Effector memory CD8-positive, alpha-beta T cell (primary cell): ENCODE results near the gene TUT7.
"Not testable (repeated sequence)": the region's sequence is repeated elsewhere in the genome, so short reads cannot be mapped to it uniquely, and the experiment has no call there.

Experiments
- ATAC-seq: fragments of 150-1000 bp; cut with Tn5 transposase; replicated peaks from 2 replicates; pipeline ENCODE4 v1.10.0; 2021; ENCODE audit warnings: mild to moderate bottlenecking, moderate library complexity
- DNase-seq, 3 experiments: peaks; one replicate each; pipeline ENCODE4 v3.0.0; 2021
- H3K27ac Mint-ChIP-seq, 2 donors: one replicate each; pipeline ENCODE4 v1.8.0; 2022; ENCODE audit warnings: mild to moderate bottlenecking in 2 of 2, mixed read lengths in 2 of 2, moderate library complexity in 2 of 2
- H3K27me3 Mint-ChIP-seq, 2 donors: one replicate each; pipeline ENCODE4 v1.8.0; 2022; ENCODE audit warnings: mixed read lengths in 2 of 2
- H3K36me3 Mint-ChIP-seq: one replicate; pipeline ENCODE4 v1.8.0; 2022; ENCODE audit warnings: mild to moderate bottlenecking, moderate library complexity, mixed read lengths; ENCODE audit not compliant: insufficient read depth
- H3K4me1 Mint-ChIP-seq, 2 donors: one replicate each; pipeline ENCODE4 v1.8.0; 2022; ENCODE audit warnings: low read depth in 2 of 2, mixed read lengths in 2 of 2
- H3K4me3 Mint-ChIP-seq, 2 donors: one replicate each; pipeline ENCODE4 v1.8.0; 2022; ENCODE audit warnings: mild to moderate bottlenecking in 2 of 2, mixed read lengths in 2 of 2, moderate library complexity in 2 of 2
- H3K9me3 Mint-ChIP-seq, 2 donors: one replicate each; pipeline ENCODE4 v1.8.0; 2022; ENCODE audit warnings: mixed read lengths in 2 of 2

Gene TUT7

GRCh38 chr9:86318187-86318586 is 36.0 kb downstream of the TUT7 start:
- no peak overlapping the region for H3K4me3 Mint-ChIP-seq
- no peaks in the 10 kb centered on the region for H3K9me3 Mint-ChIP-seq
- ATAC-seq (no peak), DNase-seq (no peak)
- no peaks in the 10 kb centered on the region for H3K27me3 Mint-ChIP-seq
- peaks cover 89% of the 10 kb centered on the region for H3K36me3 Mint-ChIP-seq
- H3K27ac Mint-ChIP-seq, result peak overlapping the region in 1 of 2 donors; percentile 81
- H3K4me1 Mint-ChIP-seq, result peaks cover 8 to 10% of the 10 kb centered on the region in 2 donors

GRCh38 chr9:86315078-86315477 is 39.1 kb downstream of the TUT7 start:
- Mint-ChIP-seq H3K36me3 (peaks cover 75% of the 10 kb centered on the region), H3K4me1 (peaks cover 5 to 8% of the 10 kb centered on the region in 2 donors), H3K27ac (peak overlapping the region; percentile 2 to 26), H3K9me3 (no peaks in the 10 kb centered on the region), H3K27me3 (no peaks in the 10 kb centered on the region), H3K4me3 (no peak overlapping the region)
- no peak for DNase-seq
- no peak for ATAC-seq

- H3K4me3 Mint-ChIP-seq, ATAC-seq, H3K4me1 Mint-ChIP-seq, H3K9me3 Mint-ChIP-seq, H3K27me3 Mint-ChIP-seq, DNase-seq: not testable (repeated sequence)
- Mint-ChIP-seq H3K27ac (peak overlapping the region in 1 of 2 donors; percentile 2), H3K36me3 (peaks cover 74% of the 10 kb centered on the region)
These were observed 41.3 kb downstream of the TUT7 start for GRCh38 chr9:86312959-86313358.

- Mint-ChIP-seq H3K27me3 (no peaks in the 10 kb centered on the region), H3K4me3 (no peak overlapping the region), H3K4me1 (peaks cover 9 to 18% of the 10 kb centered on the region in 2 donors), H3K9me3 (no peaks in the 10 kb centered on the region), H3K36me3 (peaks cover 80% of the 10 kb centered on the region), H3K27ac (peak overlapping the region in 1 of 2 donors; percentile 25)
- DNase-seq (no peak), ATAC-seq (no peak)
These were observed 45.5 kb downstream of the TUT7 start for GRCh38 chr9:86308687-86309086.

- H3K9me3 Mint-ChIP-seq, result no peaks in the 10 kb centered on the region
- peak overlapping the region; percentile 21 to 25 for H3K27ac Mint-ChIP-seq
- DNase-seq (no peak), ATAC-seq (no peak)
- no peaks in the 10 kb centered on the region for H3K27me3 Mint-ChIP-seq
- H3K4me3 Mint-ChIP-seq, result no peak overlapping the region
- peaks cover 11 to 18% of the 10 kb centered on the region in 2 donors for H3K4me1 Mint-ChIP-seq
- H3K36me3 Mint-ChIP-seq, result peaks cover 92% of the 10 kb centered on the region
These were observed 49.9 kb downstream of the TUT7 start for GRCh38 chr9:86304236-86304730.

- Mint-ChIP-seq H3K4me1 (peaks cover 11 to 18% of the 10 kb centered on the region in 2 donors), H3K4me3 (no peak overlapping the region), H3K9me3 (no peaks in the 10 kb centered on the region), H3K36me3 (peaks cover 93% of the 10 kb centered on the region), H3K27ac (peak overlapping the region; percentile 21 to 65), H3K27me3 (no peaks in the 10 kb centered on the region)
- no peak for DNase-seq
- ATAC-seq, result peak; percentile 77
These were observed 50.8 kb downstream of the TUT7 start for GRCh38 chr9:86303316-86303975.

GRCh38 chr9:86301686-86302085 is 52.5 kb downstream of the TUT7 start:
- no peak overlapping the region for H3K4me3 Mint-ChIP-seq
- DNase-seq, result no peak
- H3K9me3 Mint-ChIP-seq, result no peaks in the 10 kb centered on the region
- H3K27ac Mint-ChIP-seq, result peak overlapping the region; percentile 47 to 93
- peaks cover 11 to 18% of the 10 kb centered on the region in 2 donors for H3K4me1 Mint-ChIP-seq
- peaks cover 93% of the 10 kb centered on the region for H3K36me3 Mint-ChIP-seq
- ATAC-seq, result no peak
- no peaks in the 10 kb centered on the region for H3K27me3 Mint-ChIP-seq

- Mint-ChIP-seq H3K27me3 (no peaks in the 10 kb centered on the region), H3K4me3 (no peak overlapping the region), H3K4me1 (peaks cover 11 to 15% of the 10 kb centered on the region in 2 donors), H3K9me3 (no peaks in the 10 kb centered on the region), H3K36me3 (peaks cover 83% of the 10 kb centered on the region), H3K27ac (peak overlapping the region; percentile 47 to 93)
- DNase-seq (no peak), ATAC-seq (no peak)
These were observed 53.5 kb downstream of the TUT7 start for GRCh38 chr9:86300701-86301100.

- H3K9me3 Mint-ChIP-seq, result no peaks in the 10 kb centered on the region
- H3K36me3 Mint-ChIP-seq, result peaks cover 71% of the 10 kb centered on the region
- H3K4me3 Mint-ChIP-seq, result no peak overlapping the region
- DNase-seq (no peak), ATAC-seq (no peak)
- H3K27me3 Mint-ChIP-seq, result no peaks in the 10 kb centered on the region
- H3K4me1 Mint-ChIP-seq, result peaks cover 8 to 13% of the 10 kb centered on the region in 2 donors
- peak overlapping the region; percentile 7 to 54 for H3K27ac Mint-ChIP-seq
These were observed 55.3 kb downstream of the TUT7 start for GRCh38 chr9:86298873-86299272.

- not testable (repeated sequence) for H3K27me3 Mint-ChIP-seq, H3K4me3 Mint-ChIP-seq, H3K27ac Mint-ChIP-seq, H3K9me3 Mint-ChIP-seq, H3K4me1 Mint-ChIP-seq, ATAC-seq, DNase-seq
- H3K36me3 Mint-ChIP-seq, result peaks cover 29% of the 10 kb centered on the region
These were observed 63.9 kb downstream of the TUT7 start for GRCh38 chr9:86290341-86290740.

GRCh38 chr9:86288499-86289198 is 65.6 kb downstream of the TUT7 start:
- H3K27ac Mint-ChIP-seq, result peak overlapping the region in 1 of 2 donors; percentile 55

GRCh38 chr9:86287013-86287412 is 67.2 kb downstream of the TUT7 start:
- Mint-ChIP-seq H3K36me3 (peaks cover 36% of the 10 kb centered on the region), H3K4me1 (peaks cover 6 to 12% of the 10 kb centered on the region in 2 donors), H3K9me3 (no peaks in the 10 kb centered on the region), H3K4me3 (no peak overlapping the region), H3K27ac (peak overlapping the region in 1 of 2 donors; percentile 78), H3K27me3 (no peaks in the 10 kb centered on the region)
- no peak for ATAC-seq
- no peak for DNase-seq

More at GRCh38 chr9:86288499-86289198, 65.6 kb downstream of the TUT7 start:
- no peak overlapping the region for H3K4me3 Mint-ChIP-seq
- no peaks in the 10 kb centered on the region for H3K27me3 Mint-ChIP-seq
- H3K36me3 Mint-ChIP-seq, result peaks cover 24% of the 10 kb centered on the region
- ATAC-seq (no peak), DNase-seq (no peak)
- no peaks in the 10 kb centered on the region for H3K9me3 Mint-ChIP-seq
- peaks cover 0 to 5% of the 10 kb centered on the region in 2 donors for H3K4me1 Mint-ChIP-seq

GRCh38 chr9:86286278-86286677 is 67.9 kb downstream of the TUT7 start:
- H3K9me3 Mint-ChIP-seq, result no peaks in the 10 kb centered on the region
- H3K27ac Mint-ChIP-seq, result peak overlapping the region; percentile 59 to 78
- no peak overlapping the region for H3K4me3 Mint-ChIP-seq
- peaks cover 41% of the 10 kb centered on the region for H3K36me3 Mint-ChIP-seq
- ATAC-seq, result no peak
- no peaks in the 10 kb centered on the region for H3K27me3 Mint-ChIP-seq
- H3K4me1 Mint-ChIP-seq, result peaks cover 7 to 15% of the 10 kb centered on the region in 2 donors
- DNase-seq, result no peak

GRCh38 chr9:86285261-86285660 is 68.9 kb downstream of the TUT7 start:
- no peak overlapping the region for H3K4me3 Mint-ChIP-seq
- ATAC-seq, result no peak
- H3K9me3 Mint-ChIP-seq, result no peaks in the 10 kb centered on the region
- no peak for DNase-seq
- no peak overlapping the region for H3K27ac Mint-ChIP-seq
- no peaks in the 10 kb centered on the region for H3K27me3 Mint-ChIP-seq
- peaks cover 8 to 22% of the 10 kb centered on the region in 2 donors for H3K4me1 Mint-ChIP-seq
- peaks cover 41% of the 10 kb centered on the region for H3K36me3 Mint-ChIP-seq
